HepG2 (cell line): ENCODE results near the gene SMURF2. TPM values are rescaled to one million over a fixed set of nuclear protein-coding genes. Genes with fewer than 3 reads are reported as not detected.

Experiments
- ATAC-seq: fragments of 200-7000 bp; cut with Tn5 transposase; 3 replicates; pipeline ENCODE4 v1.9.1; 2020; ENCODE audit warnings: mild to moderate bottlenecking, moderate library complexity
- BruUV-seq: library from RNA; stranded (reverse); fragments of 400-500 nt; replicated peaks from 2 replicates; lab custom pipeline; 2021; lab: Mats Ljungman, UMichigan
- CTCF ChIA-PET: fragments of 300-600 bp; formaldehyde crosslinking; extraction: SDS; loops from one replicate; lab custom pipeline; 2021; ENCODE audit warnings: low total read pairs, inconsistent platforms, low intra/inter-chr PET ratio; lab: Yijun Ruan, JAX
- POLR2A ChIA-PET: fragments of 350-600 bp; sonication (Branson Sonifier 250); formaldehyde crosslinking; loops from one replicate; lab custom pipeline; 2020; ENCODE audit warnings: antibody characterized with exemption, inconsistent platforms; lab: Yijun Ruan, JAX
- DNase-seq: peaks from one replicate; pipeline ENCODE4 v3.0.0-alpha.2; 2015; ENCODE audit warnings: low spot score
- FAIRE-seq: peaks from 3 replicates; lab custom pipeline; 2011; peaks lifted over from hg19 to GRCh38; lab: Jason Lieb, UNC
- H2AFZ ChIP-seq: one replicate; pipeline ENCODE4 v1.6.1; 2011; ENCODE audit warnings: low read length, inconsistent platforms
- H3K27ac ChIP-seq: fragments of 300-600 bp; 3 replicates; pipeline ENCODE4 v1.8.0; 2011; ENCODE audit warnings: mixed run types, mild to moderate bottlenecking, mixed read lengths, low read length, inconsistent platforms; ENCODE audit not compliant: insufficient read depth; ENCODE audit errors: extremely low read length
- H3K27me3 ChIP-seq, 2 experiments: fragments of 200-600 bp in 1 of 2; 2 replicates in 1 of 2; 3 replicates in 1 of 2; pipeline versions ENCODE4 v1.6.0 to v1.8.0; 2011; ENCODE audit warnings: low read length in 2 of 2, mild to moderate bottlenecking in 2 of 2, moderate library complexity in 2 of 2, inconsistent platforms in 1 of 2; ENCODE audit not compliant: insufficient read depth in 2 of 2, control insufficient read depth in 1 of 2
- H3K36me3 ChIP-seq, 2 experiments: fragments of 200-600 bp in 1 of 2; replicated peaks in 1 of 2; 2 replicates in 1 of 2; 3 replicates in 1 of 2; pipeline versions ENCODE4 v1.5.1 to v1.8.0; 2011; ENCODE audit warnings: low read length in 2 of 2, inconsistent platforms in 1 of 2; ENCODE audit not compliant: insufficient read depth in 2 of 2, control insufficient read depth in 1 of 2
- H3K4me1 ChIP-seq: 2 replicates; pipeline ENCODE4 v1.5.1; 2012; ENCODE audit warnings: low read length, inconsistent platforms; ENCODE audit not compliant: insufficient read depth
- H3K4me2 ChIP-seq: 2 replicates; pipeline ENCODE4 v1.6.0; 2011; ENCODE audit warnings: low read depth, low read length, inconsistent platforms
- H3K4me3 ChIP-seq, 3 experiments: fragments of 200-600 bp in 1 of 3; sonication (generic), shearing (Covaris generic) in 1 of 3; replicated peaks in 1 of 3; 2 replicates each; pipeline ENCODE4 v1.5.1; 2011 to 2016; ENCODE audit warnings: low read length in 3 of 3, inconsistent platforms in 2 of 3, low read depth in 2 of 3, mild to moderate bottlenecking in 2 of 3, control low read depth in 1 of 3, mixed read lengths in 1 of 3; ENCODE audit not compliant: insufficient read depth in 1 of 3
- H3K79me2 ChIP-seq: one replicate; pipeline ENCODE4 v1.6.1; 2011; ENCODE audit warnings: low read length, inconsistent platforms; ENCODE audit not compliant: insufficient read depth
- H3K9ac ChIP-seq: 2 replicates; pipeline ENCODE4 v1.6.0; 2011; ENCODE audit warnings: mild to moderate bottlenecking, low read depth, low read length, inconsistent platforms; ENCODE audit not compliant: insufficient read depth
- H3K9me3 ChIP-seq: 2 replicates; pipeline ENCODE4 v1.5.1; 2012; ENCODE audit warnings: mild to moderate bottlenecking, low read length
- H4K20me1 ChIP-seq: 2 replicates; pipeline ENCODE4 v1.6.0; 2011; ENCODE audit warnings: inconsistent platforms, mild to moderate bottlenecking, low read length, moderate library complexity; ENCODE audit not compliant: insufficient read depth
- GFI1 ChIP-seq: sonication (generic); formaldehyde crosslinking; IDR thresholded peaks from 2 replicates; pipeline ENCODE4 v1.5.0; 2020; ENCODE audit warnings: missing genetic modification reagents, mild to moderate bottlenecking, borderline replicate concordance
- MEF2D ChIP-seq: sonication (generic); formaldehyde crosslinking; IDR thresholded peaks from 2 replicates; pipeline ENCODE4 v1.5.1; 2020; ENCODE audit warnings: mild to moderate bottlenecking, missing genetic modification reagents
- RELA ChIP-seq: sonication (generic); formaldehyde crosslinking; IDR thresholded peaks from 2 replicates; pipeline ENCODE4 v1.4.0; 2020; ENCODE audit warnings: missing genetic modification reagents
- SMYD3 ChIP-seq: sonication (generic); formaldehyde crosslinking; IDR thresholded peaks from 2 replicates; pipeline ENCODE4 v1.8.1; 2023; ENCODE audit warnings: mild to moderate bottlenecking, missing genetic modification reagents
- SRSF9 ChIP-seq: fragments of 200-400 bp; formaldehyde crosslinking; IDR thresholded peaks from 2 replicates; pipeline ENCODE4 v1.6.1; 2018; ENCODE audit warnings: borderline replicate concordance, mild to moderate bottlenecking, low read depth, low read length; ENCODE audit not compliant: insufficient read depth, poor library complexity, severe bottlenecking
- ZFP41 ChIP-seq: sonication (generic); formaldehyde crosslinking; IDR thresholded peaks from 2 replicates; pipeline ENCODE4 v1.4.0; 2020; ENCODE audit warnings: mild to moderate bottlenecking, missing genetic modification reagents, borderline replicate concordance
- ZNF12 ChIP-seq: sonication (generic); formaldehyde crosslinking; IDR thresholded peaks from 2 replicates; pipeline ENCODE4 v1.5.0; 2020; ENCODE audit warnings: missing genetic modification reagents
- ZNF124 ChIP-seq: sonication (generic); formaldehyde crosslinking; IDR thresholded peaks from 2 replicates; pipeline ENCODE4 v1.4.0; 2020; ENCODE audit warnings: missing genetic modification reagents
- ZNF136 ChIP-seq: sonication (generic); formaldehyde crosslinking; IDR thresholded peaks from 2 replicates; pipeline ENCODE4 v1.8.1; 2022; ENCODE audit warnings: low read depth, mild to moderate bottlenecking, moderate library complexity, missing genetic modification reagents
- WGBS: methylation state at CpG from one replicate; pipeline ENCODE4 v1.1.6; 2017; ENCODE audit warnings: low lambda C conversion rate; 5-methylcytosine and 5-hydroxymethylcytosine counted together
- in situ Hi-C: cut with HindIII; loops from 2 replicates; pipeline ENCODE4 v1.10.0; 2017; ENCODE audit warnings: low pct_unique_long_range_greater_than_20kb; ENCODE audit not compliant: extremely low pct_ligation_motif_present
- intact Hi-C: fragments of 100-400 bp; cut with micrococcal nuclease; formaldehyde crosslinking; loops from one replicate; pipeline ENCODE4 v1.10.0; 2022; ENCODE audit not compliant: unreplicated experiment
- polyA plus RNA-seq, 8 experiments: library from polyadenylated mRNA; depleted of rRNA in 3 of 8; stranded (reverse) in 7 of 8; unstranded in 1 of 8; fragments of >200 nt; fragmentation: Illumina TruSeq in 4 of 8; extraction: Trizol in 4 of 8; gene quantifications; 2 replicates each; pipeline versions ENCODE4 v1.2.1 to v1.2.3, GENCODE V29; 2011 to 2016; ENCODE audit warnings: low read depth in 4 of 8, missing spikeins in 1 of 8, mixed read lengths in 1 of 8; ENCODE audit not compliant: insufficient read depth in 1 of 8
- total RNA-seq, 5 experiments: library from RNA; depleted of rRNA; stranded (reverse); fragments of >200 nt; fragmentation: Illumina TruSeq; extraction: Trizol; gene quantifications; 2 replicates each; pipeline ENCODE4 v1.2.3, GENCODE V29; 2016; ENCODE audit warnings: low read depth in 1 of 5
- TF ChIP-seq, protein P1 (sequence below): fragments of 450-650 bp; IDR thresholded peaks from 2 replicates; pipeline ENCODE4 v1.6.1; 2017
- TF ChIP-seq, protein P2 (sequence below): sonication (generic); formaldehyde crosslinking; IDR thresholded peaks from 2 replicates; pipeline ENCODE4 v1.4.0; 2020; ENCODE audit warnings: missing genetic modification reagents
- TF ChIP-seq, protein P3 (sequence below): sonication (generic); formaldehyde crosslinking; IDR thresholded peaks from 2 replicates; pipeline ENCODE4 v1.5.0; 2020; ENCODE audit warnings: missing genetic modification reagents
- TF ChIP-seq, protein P4 (sequence below): sonication (generic); formaldehyde crosslinking; IDR thresholded peaks from 2 replicates; pipeline ENCODE4 v1.4.0; 2020; ENCODE audit warnings: mild to moderate bottlenecking, missing genetic modification reagents

The SMURF2 gene
- total and polyA plus RNA-seq, 2 of the 13 experiments (the other 11 are each of a cell fraction or from before 2014, with no cell fraction given): 14.9 to 24.3 TPM

DNA sequence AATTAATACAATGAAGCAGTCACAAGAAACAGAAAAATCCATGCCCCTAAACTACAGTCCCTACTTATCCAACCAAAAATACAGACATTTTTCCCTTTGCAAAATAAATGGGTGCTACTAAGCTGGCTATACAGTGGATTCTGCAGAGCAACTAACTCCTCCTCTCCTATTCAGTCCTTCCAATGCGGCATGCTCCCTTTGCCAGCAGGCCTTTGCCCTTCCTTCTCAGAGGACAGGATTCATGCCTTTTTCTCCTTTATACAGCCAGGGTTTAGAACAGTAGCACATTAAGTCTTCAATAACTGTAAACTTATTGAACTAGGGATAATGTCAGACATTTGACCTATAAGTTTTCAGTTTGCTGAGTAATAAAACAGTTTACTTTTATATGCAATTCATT, 70.2 kb downstream of the SMURF2 start:
- no peak overlapping the region for H3K4me3 ChIP-seq
- no peak for DNase-seq
- H2AFZ ChIP-seq: no peak overlapping the region
- no peaks in the 10 kb centered on the region for H4K20me1 ChIP-seq
- no TSS peak for BruUV-seq
- no peak overlapping the region for H3K4me2 ChIP-seq
- peaks cover 6 to 24% of the 10 kb centered on the region in 2 experiments for H3K36me3 ChIP-seq
- H3K27ac ChIP-seq: no peak overlapping the region
- WGBS: 100% methylated on average over 1 of the region's 1 CpG
- FAIRE-seq: no peak
- ChIA-PET POLR2A (no interaction called here), CTCF (no interaction called here)
- no peaks in the 10 kb centered on the region for H3K4me1 ChIP-seq
- H3K79me2 ChIP-seq: no peaks in the 10 kb centered on the region
- TF ChIP-seq ZNF136: no peak
- TF ChIP-seq SRSF9: no peak
- TF ChIP-seq, protein P1, sequence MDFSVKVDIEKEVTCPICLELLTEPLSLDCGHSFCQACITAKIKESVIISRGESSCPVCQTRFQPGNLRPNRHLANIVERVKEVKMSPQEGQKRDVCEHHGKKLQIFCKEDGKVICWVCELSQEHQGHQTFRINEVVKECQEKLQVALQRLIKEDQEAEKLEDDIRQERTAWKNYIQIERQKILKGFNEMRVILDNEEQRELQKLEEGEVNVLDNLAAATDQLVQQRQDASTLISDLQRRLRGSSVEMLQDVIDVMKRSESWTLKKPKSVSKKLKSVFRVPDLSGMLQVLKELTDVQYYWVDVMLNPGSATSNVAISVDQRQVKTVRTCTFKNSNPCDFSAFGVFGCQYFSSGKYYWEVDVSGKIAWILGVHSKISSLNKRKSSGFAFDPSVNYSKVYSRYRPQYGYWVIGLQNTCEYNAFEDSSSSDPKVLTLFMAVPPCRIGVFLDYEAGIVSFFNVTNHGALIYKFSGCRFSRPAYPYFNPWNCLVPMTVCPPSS: no peak
- TF ChIP-seq RELA (CRISPR knock-in tag): no peak
- TF ChIP-seq ZNF12 (CRISPR knock-in tag): no peak
- no peak for TF ChIP-seq ZNF124
- TF ChIP-seq, protein P2, sequence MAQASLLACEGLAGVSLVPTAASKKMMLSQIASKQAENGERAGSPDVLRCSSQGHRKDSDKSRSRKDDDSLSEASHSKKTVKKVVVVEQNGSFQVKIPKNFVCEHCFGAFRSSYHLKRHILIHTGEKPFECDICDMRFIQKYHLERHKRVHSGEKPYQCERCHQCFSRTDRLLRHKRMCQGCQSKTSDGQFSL (CRISPR knock-in tag): no peak
- TF ChIP-seq MEF2D (CRISPR knock-in tag): no peak
- TF ChIP-seq, protein P3, sequence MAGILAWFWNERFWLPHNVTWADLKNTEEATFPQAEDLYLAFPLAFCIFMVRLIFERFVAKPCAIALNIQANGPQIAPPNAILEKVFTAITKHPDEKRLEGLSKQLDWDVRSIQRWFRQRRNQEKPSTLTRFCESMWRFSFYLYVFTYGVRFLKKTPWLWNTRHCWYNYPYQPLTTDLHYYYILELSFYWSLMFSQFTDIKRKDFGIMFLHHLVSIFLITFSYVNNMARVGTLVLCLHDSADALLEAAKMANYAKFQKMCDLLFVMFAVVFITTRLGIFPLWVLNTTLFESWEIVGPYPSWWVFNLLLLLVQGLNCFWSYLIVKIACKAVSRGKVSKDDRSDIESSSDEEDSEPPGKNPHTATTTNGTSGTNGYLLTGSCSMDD: no peak
- no peak for TF ChIP-seq ZFP41 (CRISPR knock-in tag)
- TF ChIP-seq GFI1 (CRISPR knock-in tag): no peak
- no peak for TF ChIP-seq SMYD3 (CRISPR knock-in tag)
- TF ChIP-seq, protein P4, sequence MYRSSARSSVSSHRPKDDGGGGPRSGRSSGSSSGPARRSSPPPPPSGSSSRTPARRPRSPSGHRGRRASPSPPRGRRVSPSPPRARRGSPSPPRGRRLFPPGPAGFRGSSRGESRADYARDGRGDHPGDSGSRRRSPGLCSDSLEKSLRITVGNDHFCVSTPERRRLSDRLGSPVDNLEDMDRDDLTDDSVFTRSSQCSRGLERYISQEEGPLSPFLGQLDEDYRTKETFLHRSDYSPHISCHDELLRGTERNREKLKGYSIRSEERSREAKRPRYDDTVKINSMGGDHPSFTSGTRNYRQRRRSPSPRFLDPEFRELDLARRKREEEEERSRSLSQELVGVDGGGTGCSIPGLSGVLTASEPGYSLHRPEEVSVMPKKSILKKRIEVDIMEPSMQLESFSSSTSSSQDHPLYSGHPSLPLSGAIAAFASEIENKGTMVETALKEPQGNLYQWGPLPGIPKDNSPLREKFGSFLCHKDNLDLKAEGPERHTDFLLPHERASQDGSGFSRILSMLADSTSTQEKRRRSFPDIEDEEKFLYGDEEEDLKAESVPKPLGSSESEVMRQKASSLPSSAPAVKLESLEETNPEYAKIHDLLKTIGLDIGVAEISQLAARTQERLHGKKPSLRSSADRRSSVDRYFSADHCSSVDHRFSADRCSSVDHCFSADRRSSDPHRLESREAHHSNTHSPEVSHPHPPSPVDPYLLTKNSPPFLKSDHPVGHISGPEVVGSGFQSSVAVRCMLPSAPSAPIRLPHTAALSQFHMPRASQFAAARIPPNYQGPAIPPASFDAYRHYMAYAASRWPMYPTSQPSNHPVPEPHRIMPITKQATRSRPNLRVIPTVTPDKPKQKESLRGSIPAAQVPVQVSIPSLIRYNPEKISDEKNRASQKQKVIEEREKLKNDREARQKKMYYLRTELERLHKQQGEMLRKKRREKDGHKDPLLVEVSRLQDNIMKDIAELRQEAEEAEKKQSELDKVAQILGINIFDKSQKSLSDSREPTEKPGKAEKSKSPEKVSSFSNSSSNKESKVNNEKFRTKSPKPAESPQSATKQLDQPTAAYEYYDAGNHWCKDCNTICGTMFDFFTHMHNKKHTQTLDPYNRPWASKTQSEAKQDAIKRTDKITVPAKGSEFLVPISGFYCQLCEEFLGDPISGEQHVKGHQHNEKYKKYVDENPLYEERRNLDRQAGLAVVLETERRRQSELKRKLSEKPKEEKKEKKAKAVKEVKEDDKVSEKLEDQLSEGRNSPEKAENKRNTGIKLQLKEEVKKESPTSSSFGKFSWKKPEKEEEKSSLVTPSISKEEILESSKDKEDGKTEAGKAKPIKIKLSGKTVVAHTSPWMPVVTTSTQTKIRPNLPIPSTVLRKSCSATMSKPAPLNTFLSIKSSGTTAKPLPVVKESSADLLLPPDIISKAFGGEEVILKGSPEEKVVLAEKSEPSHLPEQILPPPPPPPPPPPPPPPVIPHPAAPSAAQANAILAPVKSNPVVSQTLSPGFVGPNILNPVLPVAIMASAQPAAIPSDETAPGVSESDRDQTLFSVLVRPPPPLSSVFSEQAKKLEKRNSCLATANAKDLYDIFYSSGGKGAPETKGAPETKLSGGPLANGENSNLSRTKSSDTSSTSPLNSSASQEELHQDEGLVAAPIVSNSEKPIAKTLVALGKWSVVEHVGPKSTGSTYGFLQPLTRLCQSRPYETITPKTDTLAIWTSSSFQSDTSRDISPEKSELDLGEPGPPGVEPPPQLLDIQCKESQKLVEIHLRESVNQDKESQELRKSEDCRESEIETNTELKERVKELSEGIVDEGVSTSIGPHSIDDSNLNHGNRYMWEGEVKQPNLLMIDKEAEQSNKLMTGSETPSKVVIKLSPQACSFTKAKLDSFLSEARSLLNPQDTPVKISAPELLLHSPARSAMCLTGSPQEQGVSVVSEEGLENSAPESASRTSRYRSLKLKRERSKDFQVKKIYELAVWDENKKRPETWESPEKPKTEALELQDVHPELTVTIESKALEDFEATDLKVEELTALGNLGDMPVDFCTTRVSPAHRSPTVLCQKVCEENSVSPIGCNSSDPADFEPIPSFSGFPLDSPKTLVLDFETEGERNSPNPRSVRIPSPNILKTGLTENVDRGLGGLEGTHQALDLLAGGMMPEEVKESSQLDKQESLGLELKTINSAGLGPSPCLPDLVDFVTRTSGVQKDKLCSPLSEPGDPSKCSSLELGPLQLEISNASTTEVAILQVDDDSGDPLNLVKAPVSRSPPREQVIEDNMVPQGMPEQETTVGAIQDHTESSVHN (CRISPR knock-in tag): no peak
- in situ Hi-C loops (no loop called here), intact Hi-C loops (no loop called here)
- no peak for ATAC-seq
- no peaks in the 10 kb centered on the region for H3K27me3 ChIP-seq
- H3K9me3 ChIP-seq: no peaks in the 10 kb centered on the region
- no peak overlapping the region for H3K9ac ChIP-seq
